Neutrophil (primary cell): Measurements from ENCODE around the gene STAMBP.
A peak's percentile ranks its signal among the peaks of the same experiment; 100 is the strongest.
"Not testable (repeated sequence)": the region's sequence is repeated elsewhere in the genome, so short reads cannot be mapped to it uniquely, and the experiment has no call there.

ENCODE experiments used
- H3K27ac ChIP-seq: fragments of 200-600 bp; sonication (generic); 2 replicates; pipeline ENCODE4 v1.5.1; 2016; ENCODE audit warnings: mild to moderate bottlenecking, moderate library complexity
- H3K27me3 ChIP-seq: fragments of 200-600 bp; sonication (generic); 2 replicates; pipeline ENCODE4 v1.6.0; 2016; ENCODE audit warnings: mild to moderate bottlenecking
- H3K36me3 ChIP-seq: fragments of 200-600 bp; sonication (generic); 2 replicates; pipeline ENCODE4 v1.5.1; 2017
- H3K4me1 ChIP-seq, 2 experiments: fragments of 200-600 bp in 1 of 2; sonication (generic) in 1 of 2; 1 replicate in 1 of 2; 2 replicates in 1 of 2; pipeline versions ENCODE4 v1.5.1 to v1.6.1; 2013 to 2016; ENCODE audit warnings: low read depth in 1 of 2, low read length in 1 of 2, mild to moderate bottlenecking in 1 of 2, moderate library complexity in 1 of 2; ENCODE audit not compliant: control insufficient read depth in 1 of 2, insufficient read depth in 1 of 2
- H3K4me3 ChIP-seq, 2 experiments: fragments of 200-600 bp in 1 of 2; sonication (generic) in 1 of 2; 1 replicate in 1 of 2; 2 replicates in 1 of 2; pipeline ENCODE4 v1.5.1; 2013 to 2016; ENCODE audit warnings: low read depth in 1 of 2, low read length in 1 of 2, mild to moderate bottlenecking in 1 of 2, moderate library complexity in 1 of 2
- H3K9me3 ChIP-seq: fragments of 200-600 bp; sonication (generic); 2 replicates; pipeline ENCODE4 v1.5.1; 2016
- CTCF ChIP-seq: fragments of 200-600 bp; sonication (generic); IDR thresholded peaks from 2 replicates; pipeline ENCODE4 v1.5.1; 2016; ENCODE audit warnings: antibody characterized with exemption

STAMBP gene

GRCh38 chr2:73901143-73901542, 72.4 kb downstream of the STAMBP start:
- Histone ChIP-seq H3K27ac (no peak overlapping the region), H3K27me3 (peaks cover 5% of the 10 kb centered on the region), H3K36me3 (no peaks in the 10 kb centered on the region), H3K4me1 (no peaks in the 10 kb centered on the region), H3K4me3 (no peak overlapping the region), H3K9me3 (no peaks in the 10 kb centered on the region)
- TF ChIP-seq CTCF = no peak

- no peaks in the 10 kb centered on the region for H3K36me3 ChIP-seq
- no peak overlapping the region for H3K27ac ChIP-seq
- no peaks in the 10 kb centered on the region for H3K9me3 ChIP-seq
- H3K27me3 ChIP-seq = no peaks in the 10 kb centered on the region
- H3K4me1 ChIP-seq = peaks cover 0 to 3% of the 10 kb centered on the region in 2 experiments
- no peak for TF ChIP-seq CTCF
- no peak overlapping the region for H3K4me3 ChIP-seq
Measured at GRCh38 chr2:73902284-73902683, 73.5 kb downstream of the STAMBP start.

- H3K27ac ChIP-seq = no peak overlapping the region
- H3K36me3 ChIP-seq = no peaks in the 10 kb centered on the region
- no peak overlapping the region for H3K4me3 ChIP-seq
- no peaks in the 10 kb centered on the region for H3K27me3 ChIP-seq
- no peak for TF ChIP-seq CTCF
- peaks cover 0 to 7% of the 10 kb centered on the region in 2 experiments for H3K4me1 ChIP-seq
- H3K9me3 ChIP-seq = no peaks in the 10 kb centered on the region
Measured at GRCh38 chr2:73903313-73903712, 74.6 kb downstream of the STAMBP start.

- not testable (repeated sequence) for H3K27me3 ChIP-seq, H3K4me1 ChIP-seq, H3K9me3 ChIP-seq, H3K27ac ChIP-seq, H3K36me3 ChIP-seq, H3K4me3 ChIP-seq
Measured at GRCh38 chr2:73903949-73904613, 75.3 kb downstream of the STAMBP start.

- TF ChIP-seq CTCF = no peak
- Histone ChIP-seq H3K27me3 (no peaks in the 10 kb centered on the region), H3K4me3 (no peak overlapping the region), H3K4me1 (peaks cover 0 to 7% of the 10 kb centered on the region in 2 experiments), H3K36me3 (no peaks in the 10 kb centered on the region), H3K9me3 (no peaks in the 10 kb centered on the region), H3K27ac (no peak overlapping the region)
Measured at GRCh38 chr2:73904952-73905351, 76.2 kb downstream of the STAMBP start.

GRCh38 chr2:73906847-73907505, 78.2 kb downstream of the STAMBP start:
- Histone ChIP-seq H3K4me3 (no peak overlapping the region), H3K4me1 (peaks cover 0 to 7% of the 10 kb centered on the region in 2 experiments), H3K36me3 (no peaks in the 10 kb centered on the region), H3K27me3 (no peaks in the 10 kb centered on the region), H3K9me3 (no peaks in the 10 kb centered on the region), H3K27ac (peak overlapping the region; percentile 42)
- no peak for TF ChIP-seq CTCF
